Dedifferentiated amniotic fluid mesenchymal stem cell (primary cell): ENCODE results near the gene BCL3.

Experiments used
- DNase-seq: peaks from one replicate; pipeline ENCODE4 v3.0.0-alpha.2; 2016; ENCODE audit errors: extremely low spot score

Gene BCL3

DNA sequence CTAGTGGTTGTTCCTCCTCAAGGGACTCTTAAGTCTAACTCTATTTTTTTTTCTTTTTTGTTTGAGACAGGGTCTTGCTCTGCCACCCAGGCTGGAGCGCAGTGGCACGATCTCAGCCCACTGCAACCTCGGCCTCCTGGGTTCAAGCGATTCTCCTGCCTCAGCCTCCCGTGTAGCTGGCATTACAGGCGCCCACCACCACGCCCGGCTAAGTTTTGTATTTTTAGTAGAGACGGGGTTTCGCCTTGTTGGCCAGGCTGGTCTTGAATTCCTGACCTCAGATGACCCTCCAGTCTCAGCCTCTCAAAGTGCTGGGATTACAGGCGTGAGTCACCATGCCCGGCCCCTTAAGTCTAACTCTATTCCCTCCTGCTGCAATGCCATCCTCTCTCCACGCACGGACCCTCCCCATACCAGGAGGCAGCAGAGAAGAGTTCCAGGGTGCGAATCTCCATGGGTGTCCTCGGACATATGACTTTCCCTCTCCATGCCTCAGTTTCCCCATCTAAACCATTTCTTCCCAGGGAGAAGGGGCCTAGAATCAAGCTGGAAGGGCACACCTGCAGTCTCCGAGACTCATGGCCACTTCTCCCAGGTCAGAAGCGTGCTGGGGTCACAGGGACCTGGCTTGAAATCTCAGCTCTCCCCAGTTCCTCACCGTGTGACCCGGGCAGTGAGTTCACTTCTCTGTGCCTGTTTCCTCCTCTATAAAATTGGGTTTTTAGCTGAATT is 6.0 kb upstream of the BCL3 start:
- DNase-seq = no peak

DNA sequence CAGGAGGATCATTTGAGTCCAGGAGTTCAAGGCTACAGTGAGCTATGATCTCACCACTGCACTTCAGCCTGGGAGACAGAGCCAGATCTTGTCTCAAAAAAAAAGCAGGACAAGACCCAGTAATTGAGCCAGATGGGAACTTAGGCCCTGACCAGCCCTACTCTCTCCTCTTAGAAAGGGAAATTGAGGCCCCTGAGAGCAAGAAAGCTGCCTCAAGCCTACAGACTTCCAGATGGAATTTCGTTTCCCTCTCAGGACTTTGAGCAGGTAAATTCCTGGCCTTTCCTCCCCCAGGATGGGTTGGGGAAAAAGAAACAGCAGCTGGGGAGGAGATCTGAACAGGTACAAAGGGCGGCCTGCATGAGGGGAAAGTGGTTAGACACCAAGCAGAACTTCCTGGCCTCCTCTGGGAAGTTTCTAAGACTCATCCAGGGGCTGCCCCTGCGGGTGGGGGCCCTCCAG is 3.6 kb upstream of the BCL3 start:
- DNase-seq = no peak

DNA sequence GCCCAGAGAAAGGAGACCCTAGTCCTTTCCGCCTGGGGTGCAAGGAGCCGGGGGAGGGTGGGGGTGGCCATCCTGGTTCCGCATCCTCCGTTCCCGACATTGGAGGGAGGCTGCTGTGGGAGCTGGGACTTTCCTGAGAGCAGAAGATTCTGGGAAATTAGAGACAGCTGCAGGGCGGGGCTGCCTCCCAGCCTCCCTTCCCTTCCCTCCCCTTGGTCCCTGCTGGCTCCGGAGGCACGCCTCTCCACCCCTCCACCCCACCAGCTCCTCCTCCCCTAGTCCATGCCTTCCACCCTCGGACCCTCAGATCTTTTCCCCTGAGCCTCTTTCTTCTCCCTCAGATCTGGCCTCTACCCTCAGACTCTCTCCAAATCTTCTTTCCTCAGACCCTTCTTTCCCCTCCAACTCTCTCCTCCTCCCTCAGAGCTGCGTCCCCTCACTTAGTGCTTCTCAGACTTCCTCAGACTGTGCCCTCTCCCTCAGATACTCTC is 3.1 kb upstream of the BCL3 start:
- DNase-seq = peak; percentile 64

DNA sequence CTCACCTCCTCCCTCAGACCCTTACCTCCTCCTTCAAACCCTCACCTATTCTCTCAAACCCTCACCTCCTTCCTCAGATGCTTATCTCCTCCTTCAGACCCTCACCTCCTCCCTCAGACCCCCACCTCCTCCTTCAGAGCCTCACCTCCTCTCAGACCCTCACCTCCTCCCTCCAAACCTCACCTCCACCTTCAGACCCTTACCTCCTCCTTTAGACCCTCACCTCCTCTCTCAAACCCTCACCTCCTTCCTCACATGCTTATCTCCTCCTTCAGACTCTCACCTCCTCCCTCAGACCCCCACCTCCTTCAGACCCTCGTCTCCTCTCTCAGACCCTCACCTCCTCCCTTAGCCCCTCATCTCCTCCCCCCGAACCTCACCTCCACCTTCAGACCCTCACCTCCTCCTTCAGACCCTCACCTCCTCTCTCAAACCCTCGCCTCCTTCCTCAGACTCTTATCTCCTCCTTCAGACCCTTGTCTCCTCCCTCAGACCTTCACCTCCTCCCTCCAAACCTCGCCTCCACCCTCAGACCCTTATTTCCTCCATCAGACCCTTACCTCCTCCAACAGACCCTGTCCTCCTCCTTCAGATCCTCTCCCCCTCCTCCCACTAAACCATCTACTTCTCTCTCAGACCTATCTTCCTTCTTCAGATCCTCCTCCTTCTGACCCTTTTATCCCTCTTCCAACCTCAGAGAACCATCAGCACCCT is 2.5 kb upstream of the BCL3 start:
- DNase-seq = no peak

DNA sequence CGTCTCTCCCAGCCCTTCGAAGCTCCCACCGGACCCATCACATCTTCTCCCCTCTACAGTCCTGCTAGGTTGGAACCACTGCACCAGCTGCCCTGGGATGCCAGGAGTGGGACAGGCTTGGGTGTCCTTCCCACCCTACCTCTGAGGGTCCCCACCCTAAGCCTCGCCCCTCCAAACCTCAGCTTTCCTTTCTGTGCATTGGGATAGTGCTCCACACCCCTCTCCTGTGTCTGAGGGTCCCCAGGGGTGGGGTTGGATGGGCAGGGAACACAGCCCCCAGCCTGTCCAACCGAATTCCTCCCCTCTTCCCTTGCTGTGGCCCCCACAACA is 1.9 kb upstream of the BCL3 start:
- DNase-seq = no peak

DNA sequence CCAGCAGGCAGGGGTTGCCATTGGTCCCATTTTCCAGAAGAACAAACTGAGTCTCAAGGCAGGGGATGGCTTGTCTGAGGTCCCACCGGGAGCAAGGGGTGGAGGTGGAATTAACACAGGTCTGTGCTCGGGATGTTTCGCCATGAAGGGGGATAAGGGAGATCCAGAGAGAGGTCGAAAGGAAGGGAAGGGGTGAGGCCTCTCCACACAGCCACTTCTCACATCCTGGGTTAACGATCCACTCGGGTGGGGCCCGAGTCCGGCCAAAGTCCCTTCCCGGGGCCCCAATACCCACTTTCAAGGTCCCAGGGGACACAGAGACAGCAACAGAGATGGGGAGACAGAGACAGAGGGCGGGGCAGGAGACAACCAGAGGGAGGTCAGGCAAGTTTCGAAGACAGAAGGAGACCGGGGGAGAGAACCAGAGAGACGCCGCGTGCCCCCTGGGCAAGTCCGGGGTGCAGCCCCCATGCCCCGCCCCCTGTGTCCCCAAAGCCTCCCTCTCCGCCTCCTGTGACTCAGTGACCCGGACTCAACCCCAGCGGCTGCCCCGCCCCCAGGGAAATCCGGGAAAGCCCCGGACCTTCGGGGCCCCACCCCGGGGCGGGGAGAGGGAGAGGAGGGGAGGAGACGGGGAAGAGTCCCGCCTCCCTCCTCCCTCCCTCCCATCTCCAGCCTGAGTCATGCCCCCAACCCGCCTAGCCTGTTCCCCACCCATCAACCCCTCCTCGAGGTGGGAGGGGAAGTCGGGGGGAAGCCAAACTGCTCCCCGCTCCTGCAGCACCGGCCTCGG is 1.4 kb upstream of the BCL3 start:
- DNase-seq = peak; percentile 89

DNA sequence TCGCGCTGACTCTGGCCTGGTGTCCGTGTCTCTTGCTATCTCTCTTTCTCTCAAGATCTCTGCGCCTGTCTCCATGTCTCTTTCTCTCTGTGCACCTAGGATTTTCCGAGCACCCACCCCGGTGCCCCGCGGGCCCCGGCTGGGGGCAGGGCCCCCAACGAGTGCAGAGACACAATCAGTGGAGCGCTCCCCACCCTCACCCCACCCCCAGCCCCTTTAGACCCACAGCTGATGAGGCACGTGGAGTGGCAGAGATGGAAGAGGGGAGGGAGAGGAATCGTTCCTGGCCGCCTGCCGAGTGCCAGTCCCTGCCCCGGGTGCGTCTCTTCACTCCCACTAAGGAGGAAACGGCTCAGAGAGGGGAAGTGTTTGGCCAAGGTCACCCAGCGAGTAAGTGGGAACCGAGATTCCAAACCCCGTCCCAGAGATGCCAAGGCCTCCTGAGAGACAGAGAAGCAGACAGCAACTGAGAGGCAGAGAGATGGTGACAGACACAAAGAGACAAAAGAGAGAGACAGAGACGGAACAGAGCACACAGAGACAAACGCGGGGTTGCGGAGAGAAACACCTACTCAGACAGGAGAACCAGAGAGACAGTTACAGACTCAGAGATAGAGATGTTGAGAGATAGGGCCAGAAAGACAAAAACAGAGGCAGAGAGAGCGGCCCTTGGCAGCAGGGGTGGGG is 626 bp upstream of the BCL3 start:
- peak; percentile 46 for DNase-seq

DNA sequence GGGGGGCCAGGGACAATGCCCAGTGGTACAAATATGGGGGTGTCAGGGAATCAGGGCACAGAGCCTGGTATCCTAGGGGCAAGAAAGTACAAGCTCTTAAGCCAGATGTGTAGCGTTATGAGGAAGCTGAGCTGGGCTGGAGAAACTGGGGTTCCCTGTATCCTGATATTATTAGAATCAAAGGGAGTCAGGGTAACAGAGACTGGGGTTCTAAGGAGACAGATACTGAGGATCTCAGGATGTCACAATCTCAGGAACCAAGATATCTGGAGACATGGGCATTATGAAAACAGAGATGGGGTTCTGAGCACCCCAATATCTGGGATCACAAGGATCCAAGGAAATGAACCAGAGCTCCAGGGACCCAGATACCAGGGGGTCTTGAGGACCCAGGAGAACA is 784 bp downstream of the BCL3 start:
- no peak for DNase-seq

DNA sequence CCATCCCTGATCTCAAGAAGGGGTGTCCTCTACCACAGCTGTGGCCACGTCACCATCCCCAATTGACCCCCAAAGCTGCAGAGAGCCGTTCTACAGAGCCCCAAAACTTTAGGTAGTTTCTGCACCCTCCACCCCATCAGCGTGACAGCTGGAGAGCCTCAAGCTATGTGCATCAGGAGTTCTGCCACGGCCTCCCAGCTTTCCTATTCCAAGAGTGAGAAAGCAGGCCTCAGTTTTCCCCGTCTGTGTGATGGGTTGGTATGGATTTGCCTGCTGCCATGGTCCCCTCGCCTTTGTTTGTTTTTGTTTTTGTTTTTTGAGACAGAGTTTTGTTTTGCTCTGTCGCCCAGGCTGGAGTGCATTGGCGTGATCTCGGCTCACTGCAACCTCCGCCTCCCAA is 1.5 kb downstream of the BCL3 start:
- DNase-seq = no peak

DNA sequence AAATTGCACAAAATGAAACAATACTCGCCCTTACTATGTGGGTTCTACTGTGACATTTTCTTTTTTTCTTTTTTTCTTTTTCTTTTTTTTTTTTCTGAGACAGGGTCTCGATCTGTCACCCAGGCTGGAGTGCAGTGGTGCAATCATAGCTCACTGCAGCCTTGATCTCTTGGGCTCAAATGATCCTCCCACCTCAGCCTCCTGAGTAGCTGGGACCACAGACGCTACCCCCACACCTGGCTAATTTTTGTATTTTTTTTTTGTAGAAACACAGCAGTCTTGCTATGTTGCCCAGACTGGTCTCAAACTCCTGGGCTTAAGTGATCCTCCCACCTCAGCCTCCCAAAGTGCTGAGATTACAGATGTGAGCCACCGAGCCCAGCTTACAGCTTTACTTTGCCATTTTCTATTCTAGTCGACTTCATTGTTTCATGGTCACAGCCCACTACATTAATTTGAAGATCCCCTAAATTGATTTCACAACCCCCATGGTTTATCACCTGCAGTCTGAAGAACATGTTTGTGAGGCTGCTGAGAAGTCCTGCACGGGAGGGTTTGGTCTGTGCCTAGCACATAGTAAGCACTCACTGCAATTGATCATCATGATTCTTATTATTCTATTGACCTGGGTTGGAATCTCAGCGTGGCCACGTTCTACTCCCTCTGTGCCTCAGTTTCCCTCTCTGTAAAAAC is 3.8 kb downstream of the BCL3 start:
- DNase-seq = no peak

DNA sequence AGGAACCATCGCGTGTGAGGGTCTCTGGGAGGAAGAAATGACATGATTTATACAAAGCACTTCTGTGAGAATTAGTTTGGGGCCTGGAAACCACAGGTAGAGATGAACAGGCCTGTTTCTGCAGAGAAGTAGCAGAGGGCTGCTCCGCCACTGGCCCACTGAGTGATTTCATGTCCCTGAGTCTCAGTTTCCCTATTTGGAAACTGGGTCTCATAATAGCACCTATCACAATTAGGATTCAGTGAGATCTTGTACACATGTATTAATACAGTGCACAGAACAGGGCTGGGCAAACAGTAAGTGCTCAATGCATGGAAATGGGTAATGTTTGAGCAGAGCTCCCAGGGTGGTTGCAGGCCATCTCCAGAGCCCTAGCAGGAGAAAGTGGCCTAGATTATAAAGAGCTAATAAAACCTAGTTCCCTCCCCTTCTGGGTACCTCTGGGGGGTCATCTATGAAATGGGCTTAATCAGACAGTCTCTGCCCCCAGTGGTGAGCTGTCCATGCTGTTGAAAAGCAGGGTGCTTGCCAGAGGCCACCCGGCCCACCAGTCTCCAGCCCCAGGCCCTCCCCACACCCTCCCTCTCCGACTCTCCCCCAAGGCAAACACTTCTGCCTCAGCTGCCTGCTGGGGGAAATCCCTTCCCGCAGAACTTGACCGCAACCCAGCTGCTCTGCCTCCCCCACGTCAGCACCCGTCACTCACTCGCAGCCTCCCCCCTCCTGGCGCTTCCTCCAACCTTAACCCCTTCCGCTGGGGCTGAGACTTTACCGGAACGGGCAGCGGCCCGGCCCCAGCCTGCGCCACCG is 4.5 kb downstream of the BCL3 start:
- DNase-seq = peak; percentile 85

DNA sequence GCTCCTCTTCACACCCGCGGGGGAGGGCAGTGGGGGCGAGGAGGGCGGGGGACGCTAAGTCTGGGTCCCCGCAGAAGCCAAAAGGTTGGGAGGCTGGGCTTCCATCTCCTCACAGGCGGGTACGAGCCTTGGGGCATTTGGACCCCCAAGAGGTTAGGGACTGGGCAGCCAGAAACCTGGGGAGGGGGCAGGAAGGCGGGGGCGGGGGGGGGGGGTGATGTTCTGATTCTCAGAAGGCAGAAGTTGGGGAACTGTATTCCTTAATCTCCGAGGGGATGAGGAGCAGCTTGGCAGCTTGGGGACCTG is 5.1 kb downstream of the BCL3 start:
- no peak for DNase-seq

DNA sequence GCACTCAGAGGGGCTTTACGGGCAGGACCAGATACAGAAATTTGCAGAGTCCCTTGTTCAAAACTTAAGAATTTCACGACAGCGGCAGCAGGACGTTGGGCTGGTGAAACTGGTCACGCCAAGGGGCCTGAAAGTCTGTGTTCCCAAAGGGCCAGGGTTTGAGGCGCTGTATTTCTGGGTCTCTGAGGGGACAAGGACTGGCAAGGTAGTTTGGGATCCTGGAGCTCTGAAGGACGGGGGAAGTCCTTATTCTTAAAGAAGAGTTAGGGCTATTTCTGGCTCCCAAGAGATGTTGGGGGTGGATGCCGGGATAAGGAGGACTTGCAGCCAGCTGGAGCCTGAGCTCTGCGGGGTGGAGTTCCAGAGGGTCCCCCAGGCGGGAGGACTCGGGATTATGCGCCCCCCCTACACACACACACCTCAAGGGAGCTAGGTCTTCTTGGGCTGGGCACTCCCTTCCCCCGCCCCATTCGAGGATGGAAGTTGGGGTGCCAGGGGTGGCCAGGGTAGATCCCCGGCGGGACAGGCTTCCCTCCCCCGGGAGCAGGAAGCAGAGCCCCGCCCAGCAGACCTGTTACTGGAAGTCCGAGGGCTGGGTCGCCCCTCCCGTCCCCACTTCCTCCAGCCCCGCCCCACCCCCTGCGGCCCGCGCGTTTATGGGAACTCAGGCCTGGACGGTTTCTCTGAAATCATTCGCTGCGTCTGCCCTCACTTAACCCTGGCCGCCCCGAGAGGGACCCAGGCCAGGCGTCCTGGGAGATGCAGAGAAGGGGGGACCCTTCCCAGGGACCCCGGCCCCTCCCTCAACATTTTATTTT is 5.6 kb downstream of the BCL3 start:
- peak; percentile 30 for DNase-seq

DNA sequence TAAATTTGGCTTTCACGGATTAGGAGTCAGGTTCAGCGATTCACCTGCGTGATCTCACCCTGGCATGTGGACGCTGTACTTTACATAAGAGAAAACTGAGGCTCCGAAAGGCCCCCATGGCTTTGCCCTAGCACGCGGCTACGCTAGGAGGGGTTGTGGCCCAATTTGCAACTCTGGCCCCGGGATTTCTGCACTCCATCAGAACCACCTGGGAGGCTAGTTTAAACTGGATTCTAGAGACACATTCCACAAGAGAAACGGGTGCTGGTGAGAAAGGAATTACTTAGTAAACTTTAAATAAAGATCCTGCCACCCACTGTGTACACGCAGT is 6.2 kb downstream of the BCL3 start:
- DNase-seq = no peak

DNA sequence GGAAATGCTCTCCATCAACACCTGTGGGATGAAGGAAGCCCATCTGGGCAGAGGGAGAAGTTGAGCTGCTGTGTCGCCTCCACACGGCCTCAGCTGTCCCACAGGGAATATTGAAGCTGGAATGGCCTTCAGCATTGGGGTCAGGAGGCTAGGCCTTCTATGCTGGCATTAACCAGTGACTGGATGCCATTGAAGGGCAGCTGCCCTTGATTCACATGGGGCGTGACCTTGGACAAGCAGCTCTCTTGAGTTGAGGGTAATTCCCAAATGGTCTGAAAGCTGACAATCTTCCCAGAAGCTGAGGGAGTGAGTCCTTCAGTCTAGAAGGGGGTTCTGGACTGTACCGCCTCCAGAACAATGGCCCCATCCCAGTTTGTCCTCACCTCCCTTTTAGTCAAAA is 6.7 kb downstream of the BCL3 start:
- DNase-seq = no peak

DNA sequence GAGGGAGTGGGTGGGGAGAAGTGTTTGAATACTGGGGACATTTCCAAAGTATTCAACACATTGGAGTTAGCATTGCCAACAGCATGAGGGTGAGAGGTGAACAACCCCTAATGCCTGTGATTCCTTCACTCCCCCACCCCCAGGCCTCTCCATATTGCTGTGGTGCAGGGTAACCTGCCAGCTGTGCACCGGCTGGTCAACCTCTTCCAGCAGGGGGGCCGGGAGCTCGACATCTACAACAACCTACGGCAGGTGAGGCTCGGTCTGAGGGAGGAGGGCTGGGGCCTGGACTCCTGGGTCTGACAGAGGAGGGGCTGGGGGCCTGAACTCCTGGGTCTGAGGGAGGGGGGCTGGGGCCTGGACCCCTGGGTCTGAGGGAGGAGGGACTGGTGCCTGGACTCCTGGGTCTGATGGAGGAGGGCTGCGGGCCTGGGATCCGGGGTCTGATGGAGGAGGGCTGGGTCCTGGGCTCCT is 7.6 kb downstream of the BCL3 start:
- no peak for DNase-seq

DNA sequence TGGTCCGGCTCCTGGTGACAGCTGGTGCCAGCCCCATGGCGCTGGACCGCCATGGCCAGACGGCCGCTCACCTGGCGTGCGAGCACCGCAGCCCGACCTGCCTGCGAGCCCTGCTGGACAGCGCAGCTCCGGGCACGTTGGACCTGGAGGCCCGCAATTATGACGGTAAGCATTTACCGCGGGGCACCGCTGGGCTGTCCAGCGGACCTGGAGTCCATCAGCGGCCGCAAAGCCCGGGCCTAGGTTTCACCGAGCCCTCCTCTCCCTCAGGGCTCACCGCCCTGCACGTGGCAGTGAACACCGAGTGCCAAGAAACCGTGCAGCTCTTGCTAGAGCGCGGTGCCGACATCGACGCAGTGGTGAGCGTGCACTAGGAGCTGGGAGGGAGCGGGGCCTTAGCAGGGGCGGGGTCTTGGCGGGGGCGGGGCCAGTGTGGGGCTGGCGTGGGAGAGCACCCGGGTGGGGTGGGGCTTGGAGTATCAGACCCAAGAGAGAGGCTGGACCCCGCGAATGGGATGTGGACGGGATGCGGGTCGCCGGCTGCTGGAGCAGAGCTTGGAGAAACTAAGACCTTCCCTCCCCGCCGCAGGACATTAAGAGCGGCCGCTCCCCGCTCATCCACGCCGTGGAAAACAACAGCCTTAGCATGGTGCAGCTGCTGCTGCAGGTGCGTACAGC is 8.7 kb downstream of the BCL3 start:
- no peak for DNase-seq

DNA sequence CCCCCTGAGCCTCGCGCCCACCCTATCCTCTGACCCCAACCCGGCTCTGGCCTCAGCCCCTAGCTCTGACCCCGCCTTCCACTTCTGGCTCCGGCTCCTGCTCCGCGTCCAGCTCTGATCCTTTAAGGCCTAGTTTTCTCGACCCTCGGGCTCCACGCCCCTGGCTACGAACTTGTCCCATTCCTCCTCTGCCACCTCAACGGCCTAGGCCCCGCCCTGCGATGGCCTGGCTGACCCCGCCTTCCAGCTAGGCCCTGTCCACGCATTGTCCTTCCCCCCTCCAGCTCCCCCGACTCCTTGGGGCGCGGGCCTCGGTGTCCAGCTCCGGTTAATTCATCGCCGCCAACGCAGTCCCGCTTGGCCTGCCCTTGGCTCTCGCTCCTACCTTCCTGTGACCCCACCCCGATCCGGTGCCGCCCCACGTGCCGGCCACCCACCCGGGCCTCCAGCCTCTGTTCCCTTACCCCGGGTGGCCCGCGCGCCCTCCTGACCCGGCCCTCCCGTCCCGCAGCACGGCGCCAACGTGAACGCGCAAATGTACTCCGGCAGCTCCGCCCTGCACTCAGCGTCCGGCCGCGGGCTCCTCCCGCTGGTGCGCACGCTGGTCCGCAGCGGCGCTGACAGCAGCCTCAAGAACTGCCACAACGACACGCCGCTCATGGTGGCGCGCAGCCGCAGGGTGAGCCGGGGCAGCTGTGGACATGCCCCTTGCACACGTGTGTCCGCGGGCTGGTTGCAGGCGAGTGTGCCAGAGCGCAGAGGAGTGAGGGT is 9.4 kb downstream of the BCL3 start:
- DNase-seq = no peak

DNA sequence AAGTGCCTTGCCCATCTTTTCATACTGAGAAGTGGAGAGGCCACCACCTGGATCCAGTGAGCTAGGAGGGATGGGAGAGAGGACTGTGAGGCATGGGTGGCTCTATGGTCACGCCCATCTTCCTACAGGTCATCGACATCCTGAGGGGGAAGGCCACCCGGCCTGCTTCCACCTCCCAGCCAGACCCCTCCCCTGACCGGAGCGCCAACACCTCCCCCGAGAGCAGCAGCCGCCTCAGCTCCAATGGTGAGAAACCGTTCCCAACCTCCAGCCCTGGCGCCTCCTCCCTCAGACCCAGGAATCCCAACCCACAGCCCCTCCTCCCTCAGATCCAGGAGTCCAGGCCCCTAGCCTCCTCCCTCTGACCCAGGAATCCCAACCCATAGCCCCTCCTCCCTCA is 10.1 kb downstream of the BCL3 start:
- no peak for DNase-seq
